SK-N-MC (cell line): ENCODE measurements around the gene QPCT.

Source experiments
- EZH2 ChIP-seq: fragments of 200-600 bp; sonication (generic); IDR thresholded peaks from one replicate; pipeline ENCODE4 v1.6.1; 2017; ENCODE audit warnings: antibody characterized with exemption
- FOXP2 ChIP-seq: optimal IDR thresholded peaks from 2 replicates; pipeline ENCODE3; 2011; ENCODE audit warnings: mild to moderate bottlenecking, moderate library complexity; ENCODE audit not compliant: insufficient read depth; ENCODE audit errors: extremely low read length, control extremely low read depth
- POLR2AphosphoS5 ChIP-seq: IDR thresholded peaks from 2 replicates; pipeline ENCODE4 v1.6.1; 2012; ENCODE audit warnings: mild to moderate bottlenecking, low read depth, low read length, borderline replicate concordance

DNA sequence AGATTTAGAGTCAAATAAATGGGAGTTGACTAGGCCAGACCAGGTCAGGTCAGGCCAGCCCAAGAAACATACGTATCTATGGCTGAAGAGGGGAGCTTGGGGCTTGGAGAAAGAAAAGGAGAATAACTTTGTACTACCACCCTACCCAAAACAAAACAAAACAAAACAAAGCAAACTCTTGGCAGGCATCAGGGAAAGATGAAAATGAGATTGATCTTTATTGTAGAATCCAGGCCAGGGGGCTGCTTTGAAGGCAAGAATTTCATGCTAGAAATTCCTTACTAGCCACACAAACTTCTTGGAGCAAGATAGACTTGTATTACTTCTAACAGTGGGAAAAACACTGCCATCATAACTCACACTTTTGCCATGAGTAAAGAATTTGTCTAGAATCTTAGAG, 26.2 kb downstream of the QPCT start:
- no peak for TF ChIP-seq EZH2
- no peak for TF ChIP-seq FOXP2
- TF ChIP-seq POLR2AphosphoS5: no peak
